GM12878 (cell line): ENCODE data around the gene IBA57.
"Not testable (repeated sequence)": the region's sequence is repeated elsewhere in the genome, so short reads cannot be mapped to it uniquely, and the experiment has no call there.

Experiments used
- CTCF ChIP-seq, 3 experiments: IDR thresholded peaks in 2 of 3; conservative IDR thresholded peaks in 1 of 3; 2 replicates each; pipeline ENCODE4 v1.5.1; 2011; ENCODE audit warnings: low read depth in 3 of 3, low read length in 3 of 3, mild to moderate bottlenecking in 3 of 3, control low read depth in 2 of 3, moderate library complexity in 2 of 3, inconsistent platforms in 1 of 3, mixed read lengths in 1 of 3; ENCODE audit not compliant: control insufficient read depth in 2 of 3, insufficient read depth in 1 of 3; ENCODE audit errors: extremely low read depth in 1 of 3
- EZH2 ChIP-seq: IDR thresholded peaks from 2 replicates; pipeline ENCODE4 v1.6.1; 2012; ENCODE audit warnings: low read depth, mild to moderate bottlenecking, control low read depth, inconsistent platforms, low read length, borderline replicate concordance; ENCODE audit not compliant: control insufficient read depth
- FOXM1 ChIP-seq: IDR thresholded peaks from 2 replicates; pipeline ENCODE4 v1.6.1; 2012; ENCODE audit warnings: low read depth, mild to moderate bottlenecking, inconsistent platforms, low read length, moderate library complexity
- HCFC1 ChIP-seq: fragments of 150-350 bp; IDR thresholded peaks from 2 replicates; pipeline ENCODE4 v1.6.1; 2014; ENCODE audit warnings: low read length
- MTA2 ChIP-seq: fragments of 450-650 bp; IDR thresholded peaks from 2 replicates; pipeline ENCODE4 v1.6.1; 2016; ENCODE audit warnings: low read depth, mild to moderate bottlenecking, moderate library complexity
- NFYB ChIP-seq: IDR thresholded peaks from 2 replicates; pipeline ENCODE4 v1.6.1; 2011; ENCODE audit warnings: low read depth, mild to moderate bottlenecking, low read length, improper control_type of control experiment, moderate library complexity; ENCODE audit not compliant: insufficient read depth
- PAX8 ChIP-seq: fragments of 450-650 bp; IDR thresholded peaks from 2 replicates; pipeline ENCODE4 v1.6.1; 2017; ENCODE audit warnings: mild to moderate bottlenecking, moderate library complexity
- PBX3 ChIP-seq: IDR thresholded peaks from 2 replicates; pipeline ENCODE4 v1.6.1; 2011; ENCODE audit warnings: mild to moderate bottlenecking, low read depth, low read length, moderate library complexity; ENCODE audit not compliant: insufficient replicate concordance
- POLR2AphosphoS5 ChIP-seq: IDR thresholded peaks from 2 replicates; pipeline ENCODE4 v1.6.1; 2011; ENCODE audit warnings: mild to moderate bottlenecking, low read length, inconsistent platforms
- USF2 ChIP-seq: IDR thresholded peaks from 2 replicates; pipeline ENCODE4 v1.6.1; 2011; ENCODE audit warnings: low read depth, low read length, improper control_type of control experiment, borderline replicate concordance

GRCh38 chr1:228188249-228188648 is 22.6 kb downstream of the IBA57 start:
- TF ChIP-seq POLR2AphosphoS5; CTCF (IDR thresholded peaks at IDR 0.05 in 2 of 3, conservative IDR thresholded peaks at IDR 0.05 in 1 of 3; ENCODE audit: control insufficient read depth in 2 of 3, extremely low read depth in 1 of 3, insufficient read depth in 1 of 3, low read depth in 3 of 3, low read length in 3 of 3); NFYB; MTA2; PAX8; FOXM1; USF2; PBX3; HCFC1; EZH2: not testable (repeated sequence)
